GM19239 (cell line): ENCODE results near the gene LIF.

Experiments
- DNase-seq: peaks from one replicate; pipeline ENCODE4 v3.0.0; 2011; ENCODE audit warnings: low spot score; ENCODE audit not compliant: insufficient read length
- FAIRE-seq: peaks from 2 replicates; lab custom pipeline; 2011; peaks lifted over from hg19 to GRCh38; lab: Jason Lieb, UNC

LIF gene

GRCh38 chr22:30197389-30197788 is 49.2 kb downstream of the LIF start:
- DNase-seq (no peak), FAIRE-seq (no peak)

GRCh38 chr22:30196880-30197336 is 49.7 kb downstream of the LIF start:
- DNase-seq (no peak), FAIRE-seq (peak; percentile 53)

- FAIRE-seq (peak; percentile 26), DNase-seq (no peak)
Measured at GRCh38 chr22:30196141-30196879, 50.2 kb downstream of the LIF start.

- DNase-seq (no peak), FAIRE-seq (no peak)
Measured at GRCh38 chr22:30195245-30196140, 51.1 kb downstream of the LIF start.

GRCh38 chr22:30193031-30193775 is 53.4 kb downstream of the LIF start:
- FAIRE-seq (no peak), DNase-seq (no peak)

GRCh38 chr22:30192427-30192826 is 54.1 kb downstream of the LIF start:
- FAIRE-seq (peak; percentile 52), DNase-seq (no peak)

- FAIRE-seq (no peak), DNase-seq (no peak)
Measured at GRCh38 chr22:30191040-30191701, 55.4 kb downstream of the LIF start.

GRCh38 chr22:30190574-30190973 is 56.0 kb downstream of the LIF start:
- FAIRE-seq (no peak), DNase-seq (no peak)
